ENCODE measurements around the gene GID8. TPM values are rescaled to one million over a fixed set of nuclear protein-coding genes. Genes with fewer than 3 reads are reported as not detected.

Gene GID8
- total and polyA plus RNA-seq, 2 of the 13 experiments (the other 11 are each of a cell fraction or from before 2014, with no cell fraction given): 39.6 to 59.8 TPM

DNA sequence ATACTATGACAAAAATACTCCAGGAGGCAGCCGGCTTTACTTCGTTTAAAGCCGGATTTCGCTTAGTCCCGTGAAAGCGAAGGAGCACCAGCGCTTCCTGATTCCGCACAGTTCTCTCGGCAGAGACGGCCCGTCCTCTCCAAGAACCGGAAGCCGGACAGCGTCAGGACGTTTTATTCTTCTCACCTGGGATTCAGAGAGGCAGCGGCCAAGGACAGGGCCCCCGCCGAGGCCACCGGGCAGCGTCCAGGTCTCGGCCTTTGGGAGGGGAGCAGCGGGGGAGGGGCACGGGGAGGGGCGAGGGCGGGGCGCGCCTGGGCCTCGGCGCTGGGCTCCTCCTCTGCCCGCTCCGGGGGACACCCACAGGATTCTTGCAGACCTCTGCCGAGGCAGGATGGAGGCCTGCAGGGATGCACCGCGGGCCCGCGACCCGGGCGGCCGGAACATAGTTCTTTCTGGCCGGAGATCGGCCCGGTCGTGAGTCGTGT is 8.9 kb upstream of the GID8 start (continued):
- TF ChIP-seq, protein P1, sequence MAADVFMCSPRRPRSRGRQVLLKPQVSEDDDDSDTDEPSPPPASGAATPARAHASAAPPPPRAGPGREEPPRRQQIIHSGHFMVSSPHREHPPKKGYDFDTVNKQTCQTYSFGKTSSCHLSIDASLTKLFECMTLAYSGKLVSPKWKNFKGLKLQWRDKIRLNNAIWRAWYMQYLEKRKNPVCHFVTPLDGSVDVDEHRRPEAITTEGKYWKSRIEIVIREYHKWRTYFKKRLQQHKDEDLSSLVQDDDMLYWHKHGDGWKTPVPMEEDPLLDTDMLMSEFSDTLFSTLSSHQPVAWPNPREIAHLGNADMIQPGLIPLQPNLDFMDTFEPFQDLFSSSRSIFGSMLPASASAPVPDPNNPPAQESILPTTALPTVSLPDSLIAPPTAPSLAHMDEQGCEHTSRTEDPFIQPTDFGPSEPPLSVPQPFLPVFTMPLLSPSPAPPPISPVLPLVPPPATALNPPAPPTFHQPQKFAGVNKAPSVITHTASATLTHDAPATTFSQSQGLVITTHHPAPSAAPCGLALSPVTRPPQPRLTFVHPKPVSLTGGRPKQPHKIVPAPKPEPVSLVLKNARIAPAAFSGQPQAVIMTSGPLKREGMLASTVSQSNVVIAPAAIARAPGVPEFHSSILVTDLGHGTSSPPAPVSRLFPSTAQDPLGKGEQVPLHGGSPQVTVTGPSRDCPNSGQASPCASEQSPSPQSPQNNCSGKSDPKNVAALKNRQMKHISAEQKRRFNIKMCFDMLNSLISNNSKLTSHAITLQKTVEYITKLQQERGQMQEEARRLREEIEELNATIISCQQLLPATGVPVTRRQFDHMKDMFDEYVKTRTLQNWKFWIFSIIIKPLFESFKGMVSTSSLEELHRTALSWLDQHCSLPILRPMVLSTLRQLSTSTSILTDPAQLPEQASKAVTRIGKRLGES (CRISPR knock-in tag; IDR thresholded peaks at IDR 0.05; ENCODE audit: borderline replicate concordance): no peak
- TF ChIP-seq, protein P2, sequence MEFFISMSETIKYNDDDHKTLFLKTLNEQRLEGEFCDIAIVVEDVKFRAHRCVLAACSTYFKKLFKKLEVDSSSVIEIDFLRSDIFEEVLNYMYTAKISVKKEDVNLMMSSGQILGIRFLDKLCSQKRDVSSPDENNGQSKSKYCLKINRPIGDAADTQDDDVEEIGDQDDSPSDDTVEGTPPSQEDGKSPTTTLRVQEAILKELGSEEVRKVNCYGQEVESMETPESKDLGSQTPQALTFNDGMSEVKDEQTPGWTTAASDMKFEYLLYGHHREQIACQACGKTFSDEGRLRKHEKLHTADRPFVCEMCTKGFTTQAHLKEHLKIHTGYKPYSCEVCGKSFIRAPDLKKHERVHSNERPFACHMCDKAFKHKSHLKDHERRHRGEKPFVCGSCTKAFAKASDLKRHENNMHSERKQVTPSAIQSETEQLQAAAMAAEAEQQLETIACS (CRISPR knock-in tag; IDR thresholded peaks at IDR 0.05): no peak
- no peak for TF ChIP-seq ZNF20 (CRISPR knock-in tag; IDR thresholded peaks at IDR 0.05)
- TF ChIP-seq FOXK1 (CRISPR knock-in tag; IDR thresholded peaks at IDR 0.05; ENCODE audit: borderline replicate concordance, low read depth): no peak
- TF ChIP-seq, protein P3, sequence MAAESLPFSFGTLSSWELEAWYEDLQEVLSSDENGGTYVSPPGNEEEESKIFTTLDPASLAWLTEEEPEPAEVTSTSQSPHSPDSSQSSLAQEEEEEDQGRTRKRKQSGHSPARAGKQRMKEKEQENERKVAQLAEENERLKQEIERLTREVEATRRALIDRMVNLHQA (CRISPR knock-in tag; IDR thresholded peaks at IDR 0.05): no peak
- TF ChIP-seq, protein P4, sequence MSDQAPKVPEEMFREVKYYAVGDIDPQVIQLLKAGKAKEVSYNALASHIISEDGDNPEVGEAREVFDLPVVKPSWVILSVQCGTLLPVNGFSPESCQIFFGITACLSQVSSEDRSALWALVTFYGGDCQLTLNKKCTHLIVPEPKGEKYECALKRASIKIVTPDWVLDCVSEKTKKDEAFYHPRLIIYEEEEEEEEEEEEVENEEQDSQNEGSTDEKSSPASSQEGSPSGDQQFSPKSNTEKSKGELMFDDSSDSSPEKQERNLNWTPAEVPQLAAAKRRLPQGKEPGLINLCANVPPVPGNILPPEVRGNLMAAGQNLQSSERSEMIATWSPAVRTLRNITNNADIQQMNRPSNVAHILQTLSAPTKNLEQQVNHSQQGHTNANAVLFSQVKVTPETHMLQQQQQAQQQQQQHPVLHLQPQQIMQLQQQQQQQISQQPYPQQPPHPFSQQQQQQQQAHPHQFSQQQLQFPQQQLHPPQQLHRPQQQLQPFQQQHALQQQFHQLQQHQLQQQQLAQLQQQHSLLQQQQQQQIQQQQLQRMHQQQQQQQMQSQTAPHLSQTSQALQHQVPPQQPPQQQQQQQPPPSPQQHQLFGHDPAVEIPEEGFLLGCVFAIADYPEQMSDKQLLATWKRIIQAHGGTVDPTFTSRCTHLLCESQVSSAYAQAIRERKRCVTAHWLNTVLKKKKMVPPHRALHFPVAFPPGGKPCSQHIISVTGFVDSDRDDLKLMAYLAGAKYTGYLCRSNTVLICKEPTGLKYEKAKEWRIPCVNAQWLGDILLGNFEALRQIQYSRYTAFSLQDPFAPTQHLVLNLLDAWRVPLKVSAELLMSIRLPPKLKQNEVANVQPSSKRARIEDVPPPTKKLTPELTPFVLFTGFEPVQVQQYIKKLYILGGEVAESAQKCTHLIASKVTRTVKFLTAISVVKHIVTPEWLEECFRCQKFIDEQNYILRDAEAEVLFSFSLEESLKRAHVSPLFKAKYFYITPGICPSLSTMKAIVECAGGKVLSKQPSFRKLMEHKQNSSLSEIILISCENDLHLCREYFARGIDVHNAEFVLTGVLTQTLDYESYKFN (CRISPR knock-in tag; conservative IDR thresholded peaks at IDR 0.05): no peak; the same call in 1 of the 2 replicates
- no peak for TF ChIP-seq ISL2 (CRISPR knock-in tag; IDR thresholded peaks at IDR 0.05)
- TF ChIP-seq MAFK (conservative IDR thresholded peaks at IDR 0.05 in 1 of 2, IDR thresholded peaks at IDR 0.05 in 1 of 2; ENCODE audit: low read length in 2 of 2): no peak
- TF ChIP-seq PHF21A (CRISPR knock-in tag; IDR thresholded peaks at IDR 0.05): 0 out of 2 replicates have a peak, but pooled peaks have one; percentile 35
- TF ChIP-seq, protein P5, sequence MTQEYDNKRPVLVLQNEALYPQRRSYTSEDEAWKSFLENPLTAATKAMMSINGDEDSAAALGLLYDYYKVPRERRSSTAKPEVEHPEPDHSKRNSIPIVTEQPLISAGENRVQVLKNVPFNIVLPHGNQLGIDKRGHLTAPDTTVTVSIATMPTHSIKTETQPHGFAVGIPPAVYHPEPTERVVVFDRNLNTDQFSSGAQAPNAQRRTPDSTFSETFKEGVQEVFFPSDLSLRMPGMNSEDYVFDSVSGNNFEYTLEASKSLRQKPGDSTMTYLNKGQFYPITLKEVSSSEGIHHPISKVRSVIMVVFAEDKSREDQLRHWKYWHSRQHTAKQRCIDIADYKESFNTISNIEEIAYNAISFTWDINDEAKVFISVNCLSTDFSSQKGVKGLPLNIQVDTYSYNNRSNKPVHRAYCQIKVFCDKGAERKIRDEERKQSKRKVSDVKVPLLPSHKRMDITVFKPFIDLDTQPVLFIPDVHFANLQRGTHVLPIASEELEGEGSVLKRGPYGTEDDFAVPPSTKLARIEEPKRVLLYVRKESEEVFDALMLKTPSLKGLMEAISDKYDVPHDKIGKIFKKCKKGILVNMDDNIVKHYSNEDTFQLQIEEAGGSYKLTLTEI (CRISPR knock-in tag; conservative IDR thresholded peaks at IDR 0.05): no peak
- TF ChIP-seq ZNF773 (CRISPR knock-in tag; IDR thresholded peaks at IDR 0.05; ENCODE audit: borderline replicate concordance): no peak
- no peak for TF ChIP-seq SUZ12 (IDR thresholded peaks at IDR 0.05; ENCODE audit: low read depth, low read length)
- TF ChIP-seq HOXD1 (CRISPR knock-in tag; IDR thresholded peaks at IDR 0.05): no peak
- no peak for TF ChIP-seq ZNF260 (CRISPR knock-in tag; IDR thresholded peaks at IDR 0.05; ENCODE audit: borderline replicate concordance, low read depth)
- TF ChIP-seq, protein P6, sequence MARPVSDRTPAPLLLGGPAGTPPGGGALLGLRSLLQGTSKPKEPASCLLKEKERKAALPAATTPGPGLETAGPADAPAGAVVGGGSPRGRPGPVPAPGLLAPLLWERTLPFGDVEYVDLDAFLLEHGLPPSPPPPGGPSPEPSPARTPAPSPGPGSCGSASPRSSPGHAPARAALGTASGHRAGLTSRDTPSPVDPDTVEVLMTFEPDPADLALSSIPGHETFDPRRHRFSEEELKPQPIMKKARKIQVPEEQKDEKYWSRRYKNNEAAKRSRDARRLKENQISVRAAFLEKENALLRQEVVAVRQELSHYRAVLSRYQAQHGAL (CRISPR knock-in tag; IDR thresholded peaks at IDR 0.05; ENCODE audit: not compliant biosample characterization): no peak
- TF ChIP-seq ZNF75D (CRISPR knock-in tag; IDR thresholded peaks at IDR 0.05; ENCODE audit: borderline replicate concordance): no peak
- peak; percentile 62; the same call in 1 of the 2 replicates for TF ChIP-seq SIN3A (IDR thresholded peaks at IDR 0.05; ENCODE audit: borderline replicate concordance, low read depth, low read length)
